GM10847 (cell line): Measurements from ENCODE around the gene C1orf174.
A peak's percentile ranks its signal among the peaks of the same experiment; 100 is the strongest.

Source experiments
- POLR2A ChIP-seq: IDR thresholded peaks from 2 replicates; pipeline ENCODE4 v1.6.1; 2011; ENCODE audit not compliant: insufficient read length; ENCODE audit errors: extremely low read depth

C1orf174 gene

GRCh38 chr1:3907031-3907534 is 7.0 kb upstream of the C1orf174 start:
- TF ChIP-seq POLR2A, result no peak

- TF ChIP-seq POLR2A, result no peak
Observed at GRCh38 chr1:3906672-3907020, 6.6 kb upstream of the C1orf174 start.

GRCh38 chr1:3905953-3906671 is 6.0 kb upstream of the C1orf174 start:
- no peak for TF ChIP-seq POLR2A

- no peak for TF ChIP-seq POLR2A
Observed at GRCh38 chr1:3905266-3905952, 5.3 kb upstream of the C1orf174 start.

GRCh38 chr1:3904843-3905185 is 4.7 kb upstream of the C1orf174 start:
- no peak for TF ChIP-seq POLR2A

GRCh38 chr1:3904006-3904842 is 4.2 kb upstream of the C1orf174 start:
- TF ChIP-seq POLR2A, result no peak

GRCh38 chr1:3903141-3904005 is 3.3 kb upstream of the C1orf174 start:
- TF ChIP-seq POLR2A, result no peak

- TF ChIP-seq POLR2A, result no peak
Observed at GRCh38 chr1:3902571-3903091, 2.6 kb upstream of the C1orf174 start.

GRCh38 chr1:3902111-3902511 is 2.0 kb upstream of the C1orf174 start:
- TF ChIP-seq POLR2A, result no peak

- TF ChIP-seq POLR2A, result peak; percentile 24
Observed at GRCh38 chr1:3900969-3901529, 977 bp upstream of the C1orf174 start.

- no peak for TF ChIP-seq POLR2A
Observed at GRCh38 chr1:3899754-3900149, 320 bp downstream of the C1orf174 start.

GRCh38 chr1:3898994-3899753 is 898 bp downstream of the C1orf174 start:
- no peak for TF ChIP-seq POLR2A

GRCh38 chr1:3898475-3898735 is 1.7 kb downstream of the C1orf174 start:
- no peak for TF ChIP-seq POLR2A

- TF ChIP-seq POLR2A, result no peak
Observed at GRCh38 chr1:3896396-3897000, 3.6 kb downstream of the C1orf174 start.

GRCh38 chr1:3895951-3896325 is 4.1 kb downstream of the C1orf174 start:
- TF ChIP-seq POLR2A, result no peak
